IMR-90 (cell line): ENCODE results near the gene PGGHG. TPM values are rescaled to one million over a fixed set of nuclear protein-coding genes. Genes with fewer than 3 reads are reported as not detected.

Source experiments
- ATAC-seq: fragments of 200-7000 bp; cut with Tn5 transposase; 2 replicates; pipeline ENCODE4 v1.9.1; 2020; ENCODE audit warnings: low read depth, mild to moderate bottlenecking, moderate library complexity
- BruUV-seq: library from RNA; stranded (reverse); fragments of 400-500 nt; replicated peaks from 2 replicates; lab custom pipeline; 2021; lab: Mats Ljungman, UMichigan
- CTCF ChIA-PET: fragments of 300-600 bp; formaldehyde crosslinking; extraction: SDS; loops from one replicate; lab custom pipeline; 2021; ENCODE audit warnings: antibody characterized with exemption; lab: Yijun Ruan, JAX
- POLR2A ChIA-PET: fragments of 300-600 bp; sonication (Branson Sonifier 250); formaldehyde crosslinking; loops from one replicate; lab custom pipeline; 2022; ENCODE audit warnings: antibody characterized with exemption; ENCODE audit not compliant: unreplicated experiment; lab: Charles Lee
- DNase-seq: peaks from one replicate; pipeline ENCODE4 v3.0.0; 2013
- H2AFZ ChIP-seq: replicated peaks from 2 replicates; pipeline ENCODE3; 2013; ENCODE audit warnings: low read length, mild to moderate bottlenecking; ENCODE audit not compliant: poor library complexity
- H2AK5ac ChIP-seq: 2 replicates; pipeline ENCODE4 v1.6.1; 2013; ENCODE audit warnings: low read depth, low read length, inconsistent platforms
- H2AK9ac ChIP-seq: replicated peaks from 2 replicates; pipeline ENCODE3; 2013; ENCODE audit warnings: mild to moderate bottlenecking, low read depth, low read length, moderate library complexity; ENCODE audit not compliant: poor library complexity
- H2BK120ac ChIP-seq: 2 replicates; pipeline ENCODE4 v1.6.1; 2013; ENCODE audit warnings: low read depth, low read length, inconsistent platforms
- H2BK15ac ChIP-seq: 3 replicates; pipeline ENCODE4 v1.6.1; 2013; ENCODE audit warnings: low read depth, low read length, inconsistent platforms
- H2BK20ac ChIP-seq: 2 replicates; pipeline ENCODE4 v1.6.1; 2013; ENCODE audit warnings: low read depth, mild to moderate bottlenecking, inconsistent platforms, low read length, moderate library complexity
- H2BK5ac ChIP-seq: 2 replicates; pipeline ENCODE4 v1.6.1; 2013; ENCODE audit warnings: mild to moderate bottlenecking, low read depth, low read length, inconsistent platforms; ENCODE audit not compliant: poor library complexity, severe bottlenecking
- H3K14ac ChIP-seq: replicated peaks from 2 replicates; pipeline ENCODE4 v1.6.1; 2013; ENCODE audit warnings: low read depth, low read length, inconsistent platforms
- H3K18ac ChIP-seq: 2 replicates; pipeline ENCODE4 v1.6.1; 2013; ENCODE audit warnings: low read depth, low read length, control low read depth
- H3K23ac ChIP-seq: 2 replicates; pipeline ENCODE4 v1.6.1; 2013; ENCODE audit warnings: low read depth, low read length, inconsistent platforms
- H3K27ac ChIP-seq: 2 replicates; pipeline ENCODE4 v1.5.1; 2013; ENCODE audit warnings: mild to moderate bottlenecking, control low read depth, low read length; ENCODE audit not compliant: insufficient read depth
- H3K27me3 ChIP-seq: 2 replicates; pipeline ENCODE4 v1.6.1; 2013; ENCODE audit warnings: low read length; ENCODE audit not compliant: control insufficient read depth, insufficient read depth
- H3K36me3 ChIP-seq: 2 replicates; pipeline ENCODE4 v1.6.1; 2013; ENCODE audit warnings: low read length, mixed read lengths; ENCODE audit not compliant: control insufficient read depth, insufficient read depth
- H3K4ac ChIP-seq: 2 replicates; pipeline ENCODE4 v1.6.1; 2013; ENCODE audit warnings: low read depth, low read length, inconsistent platforms
- H3K4me1 ChIP-seq: 2 replicates; pipeline ENCODE4 v1.6.1; 2013; ENCODE audit warnings: low read length, mixed read lengths; ENCODE audit not compliant: control insufficient read depth, insufficient read depth
- H3K4me2 ChIP-seq: 2 replicates; pipeline ENCODE4 v1.6.1; 2013; ENCODE audit warnings: low read depth, mild to moderate bottlenecking, control low read depth, low read length, moderate library complexity
- H3K4me3 ChIP-seq: 2 replicates; pipeline ENCODE4 v1.5.1; 2013; ENCODE audit warnings: low read depth, mild to moderate bottlenecking, control low read depth, low read length, moderate library complexity; ENCODE audit not compliant: insufficient read depth
- H3K56ac ChIP-seq: 2 replicates; pipeline ENCODE4 v1.6.1; 2013; ENCODE audit warnings: low read length, inconsistent platforms; ENCODE audit not compliant: insufficient read depth; ENCODE audit errors: extremely low read depth
- H3K79me1 ChIP-seq, 2 experiments: 2 replicates each; pipeline ENCODE4 v1.6.1; 2013; ENCODE audit warnings: low read length in 2 of 2, inconsistent platforms in 1 of 2, low read depth in 1 of 2
- H3K9ac ChIP-seq: 2 replicates; pipeline ENCODE4 v1.6.1; 2013; ENCODE audit warnings: low read depth, low read length, control low read depth
- H3K9me1 ChIP-seq: 2 replicates; pipeline ENCODE4 v1.6.1; 2013; ENCODE audit warnings: low read length, inconsistent platforms; ENCODE audit not compliant: insufficient read depth
- H3K9me3 ChIP-seq: 2 replicates; pipeline ENCODE4 v1.6.1; 2013; ENCODE audit warnings: low read length; ENCODE audit not compliant: control insufficient read depth, insufficient read depth
- H4K20me1 ChIP-seq: 2 replicates; pipeline ENCODE4 v1.6.1; 2013; ENCODE audit warnings: low read length, inconsistent platforms; ENCODE audit not compliant: insufficient read depth
- H4K5ac ChIP-seq: 2 replicates; pipeline ENCODE4 v1.6.1; 2013; ENCODE audit warnings: mild to moderate bottlenecking, low read depth, low read length, control low read depth
- H4K8ac ChIP-seq, 2 experiments: 2 replicates each; pipeline ENCODE4 v1.6.1; 2013; ENCODE audit warnings: low read depth in 2 of 2, low read length in 2 of 2, control low read depth in 1 of 2, inconsistent platforms in 1 of 2
- H4K91ac ChIP-seq: 2 replicates; pipeline ENCODE4 v1.6.1; 2013; ENCODE audit warnings: low read depth, low read length, inconsistent platforms; ENCODE audit not compliant: insufficient read depth
- MXI1 ChIP-seq: IDR thresholded peaks from 2 replicates; pipeline ENCODE4 v1.6.1; 2012; ENCODE audit warnings: low read depth, mild to moderate bottlenecking, low read length, moderate library complexity, borderline replicate concordance
- RAD21 ChIP-seq: IDR thresholded peaks from 2 replicates; pipeline ENCODE4 v1.6.1; 2012; ENCODE audit warnings: low read length, improper control_type of control experiment
- RCOR1 ChIP-seq: IDR thresholded peaks from 2 replicates; pipeline ENCODE4 v1.6.1; 2012; ENCODE audit warnings: mild to moderate bottlenecking, low read length, improper control_type of control experiment; ENCODE audit not compliant: insufficient replicate concordance
- WGBS, 2 experiments: methylation state at CpG; one replicate each; pipeline versions ENCODE4 v1.1.5 to v1.1.7; 2013; ENCODE audit warnings: missing lambda C conversion rate in 2 of 2; ENCODE audit not compliant: insufficient read length in 1 of 2; ENCODE audit errors: extremely low coverage in 2 of 2; 5-methylcytosine and 5-hydroxymethylcytosine counted together
- dilution Hi-C: fragments of 300-500 bp; cut with HindIII; formaldehyde crosslinking; loops from one replicate; pipeline ENCODE4 v1.14.3; 2018; ENCODE audit warnings: low sequenced_read_pairs; ENCODE audit not compliant: unreplicated experiment
- in situ Hi-C: fragments of 300-500 bp; cut with MboI; formaldehyde crosslinking; loops from 3 replicates; pipeline ENCODE4 v1.14.3; 2019; ENCODE audit warnings: low sequenced_read_pairs, inconsistent platforms, mixed read lengths
- intact Hi-C: fragments of 100-400 bp; cut with micrococcal nuclease; formaldehyde crosslinking; loops from 2 replicates; pipeline ENCODE4 v1.10.0; 2022
- polyA plus RNA-seq, 3 experiments: library from polyadenylated mRNA; depleted of rRNA; stranded (reverse); fragments of >200 nt; gene quantifications; 2 replicates each; pipeline ENCODE4 v1.2.3, GENCODE V29; 2012; ENCODE audit warnings: low replicate concordance in 1 of 3
- total RNA-seq: library from RNA; depleted of rRNA; stranded (reverse); fragments of >200 nt; gene quantifications from 2 replicates; pipeline ENCODE4 v1.2.3, GENCODE V29; 2012
- TF ChIP-seq, protein P1 (sequence below): fragments of 150-350 bp; IDR thresholded peaks from 2 replicates; pipeline ENCODE4 v1.6.1; 2017; ENCODE audit warnings: mild to moderate bottlenecking, antibody characterized with exemption, low read length, low read depth

Gene PGGHG
- total and polyA plus RNA-seq, 2 of the 4 experiments (the other 2 are of a cell fraction): 1.8 to 17.0 TPM

DNA sequence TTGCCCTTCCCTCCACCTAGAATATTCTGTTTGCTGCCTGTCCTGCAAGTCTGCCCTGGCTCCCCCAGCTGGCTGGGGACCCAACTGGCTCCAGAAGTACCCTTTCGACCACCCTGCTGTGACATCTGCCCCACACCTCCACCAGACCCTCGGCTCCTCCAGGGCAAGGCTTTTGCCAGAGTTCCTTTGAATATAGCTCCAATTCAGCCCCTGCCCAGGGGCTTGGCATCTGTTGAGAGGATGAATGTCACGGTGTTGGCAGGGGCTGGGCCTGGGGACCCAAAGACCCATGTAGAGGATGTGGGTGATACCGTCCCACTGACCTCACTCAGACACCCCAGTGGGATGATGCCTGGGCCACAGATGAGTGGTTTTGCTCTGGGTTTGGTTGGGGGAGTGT, 6.8 kb upstream of the PGGHG start (continued):
- TF ChIP-seq, protein P1, sequence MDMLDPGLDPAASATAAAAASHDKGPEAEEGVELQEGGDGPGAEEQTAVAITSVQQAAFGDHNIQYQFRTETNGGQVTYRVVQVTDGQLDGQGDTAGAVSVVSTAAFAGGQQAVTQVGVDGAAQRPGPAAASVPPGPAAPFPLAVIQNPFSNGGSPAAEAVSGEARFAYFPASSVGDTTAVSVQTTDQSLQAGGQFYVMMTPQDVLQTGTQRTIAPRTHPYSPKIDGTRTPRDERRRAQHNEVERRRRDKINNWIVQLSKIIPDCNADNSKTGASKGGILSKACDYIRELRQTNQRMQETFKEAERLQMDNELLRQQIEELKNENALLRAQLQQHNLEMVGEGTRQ: no peak

- Histone ChIP-seq H3K14ac (no peak overlapping the region), H2BK5ac (no peak overlapping the region), H3K56ac (no peak overlapping the region), H4K20me1 (no peaks in the 10 kb centered on the region), H3K27ac (no peak overlapping the region), H3K4me2 (no peak overlapping the region), H3K9ac (no peak overlapping the region), H2BK15ac (no peak overlapping the region), H2AFZ (no peak overlapping the region), H3K79me1 (no peaks in the 10 kb centered on the region), H3K9me3 (peaks cover under 1% of the 10 kb centered on the region; the same call in 1 of the 2 replicates), H2AK5ac (no peak overlapping the region), H4K91ac (no peak overlapping the region), H4K5ac (no peak overlapping the region), H3K4ac (no peak overlapping the region), H2AK9ac (no peak overlapping the region), H3K23ac (no peak overlapping the region), H3K4me3 (no peak overlapping the region), H3K4me1 (no peaks in the 10 kb centered on the region), H3K18ac (no peak overlapping the region), H3K9me1 (no peaks in the 10 kb centered on the region), H4K8ac (no peak overlapping the region), H3K27me3 (peaks cover 67% of the 10 kb centered on the region), H2BK20ac (no peak overlapping the region), H3K36me3 (no peaks in the 10 kb centered on the region), H2BK120ac (no peak overlapping the region)
- BruUV-seq: no TSS peak
- intact Hi-C loops (no loop called here), in situ Hi-C loops (loop anchor here (10.0 kb wide), 1 partner anchor 58 kb away; no protein-coding TSS in a partner anchor), dilution Hi-C loops (no loop called here)
- 50% methylated on average over 1 of the region's 13 CpGs; no CpG with 5 or more reads in 1 of the 2 experiments for WGBS, 2 experiments
- TF ChIP-seq RCOR1 (no peak), MXI1 (no peak), RAD21 (no peak)
- ChIA-PET CTCF (interaction anchor here (0.6 kb wide), 1 partner anchor 20 kb away, joined by 7 read pairs; no protein-coding TSS in a partner anchor), POLR2A (no interaction called here)
- DNase-seq (no peak), ATAC-seq (no peak)
Measured at GRCh38 chr11:282630-283360, 6.1 kb upstream of the PGGHG start.
